Measurements from ENCODE around the gene RBM22.

RBM22 gene

GRCh38 chr5:150653762-150654556 lies 46.9 kb downstream of the RBM22 start:
- no peak for TF ChIP-seq CTCF (IDR thresholded peaks at IDR 0.05)

GRCh38 chr5:150653145-150653761 lies 47.6 kb downstream of the RBM22 start:
- TF ChIP-seq CTCF (IDR thresholded peaks at IDR 0.05), result no peak

- TF ChIP-seq CTCF (IDR thresholded peaks at IDR 0.05), result no peak
These were observed 48.8 kb downstream of the RBM22 start for GRCh38 chr5:150651924-150652671.

- TF ChIP-seq CTCF (IDR thresholded peaks at IDR 0.05), result no peak
These were observed 49.5 kb downstream of the RBM22 start for GRCh38 chr5:150651382-150651781.

- TF ChIP-seq CTCF (IDR thresholded peaks at IDR 0.05), result no peak
These were observed 50.5 kb downstream of the RBM22 start for GRCh38 chr5:150650021-150651006.

GRCh38 chr5:150649108-150650020 lies 51.5 kb downstream of the RBM22 start:
- TF ChIP-seq CTCF (IDR thresholded peaks at IDR 0.05), result no peak

Measured in LNCAP (cell line).